ENCODE data around the gene KHDC4. TPM values are rescaled to one million over a fixed set of nuclear protein-coding genes. Genes with fewer than 3 reads are reported as not detected.

KHDC4 gene
- total and polyA plus RNA-seq, 2 of the 4 experiments (the other 2 are of a cell fraction): 28.0 to 29.9 TPM

GRCh38 chr1:155925506-155925905 is 8.7 kb downstream of the KHDC4 start:
- Histone ChIP-seq H3K56ac (ENCODE audit: extremely low read depth, insufficient read depth, low read length) (no peak overlapping the region), H4K91ac (ENCODE audit: insufficient read depth, low read depth, low read length) (no peak overlapping the region), H2BK120ac (ENCODE audit: low read depth, low read length) (no peak overlapping the region), H3K9ac (ENCODE audit: low read depth, low read length) (no peak overlapping the region), H3K4ac (ENCODE audit: low read depth, low read length) (no peak overlapping the region), H4K20me1 (ENCODE audit: insufficient read depth, low read length) (peaks cover 32% of the 10 kb centered on the region), H3K9me1 (ENCODE audit: insufficient read depth, low read length) (peaks cover 4% of the 10 kb centered on the region; the same call in 1 of the 2 replicates), H3K9me3 (ENCODE audit: control insufficient read depth, insufficient read depth, low read length) (no peaks in the 10 kb centered on the region), H2AK5ac (ENCODE audit: low read depth, low read length) (no peak overlapping the region), H3K4me1 (ENCODE audit: control insufficient read depth, insufficient read depth, low read length) (peaks cover 3% of the 10 kb centered on the region; the same call in 1 of the 2 replicates), H4K8ac (ENCODE audit: low read depth in 2 of 2, low read length in 2 of 2) (no peak overlapping the region), H3K14ac (replicated peaks; ENCODE audit: low read depth, low read length) (no peak overlapping the region), H3K27ac (ENCODE audit: insufficient read depth, low read length) (no peak overlapping the region), H3K36me3 (ENCODE audit: control insufficient read depth, insufficient read depth, low read length) (peaks cover 71% of the 10 kb centered on the region), H2BK20ac (ENCODE audit: low read depth, low read length) (no peak overlapping the region), H2BK15ac (ENCODE audit: low read depth, low read length) (no peak overlapping the region), H2BK5ac (ENCODE audit: low read depth, low read length, poor library complexity, severe bottlenecking) (no peak overlapping the region), H3K27me3 (ENCODE audit: control insufficient read depth, insufficient read depth, low read length) (no peaks in the 10 kb centered on the region), H2AFZ (replicated peaks; ENCODE audit: low read length, poor library complexity) (no peak overlapping the region), H3K79me1 (ENCODE audit: low read depth in 1 of 2, low read length in 2 of 2) (peaks cover 30 to 45% of the 10 kb centered on the region in 2 experiments), H3K4me3 (ENCODE audit: insufficient read depth, low read depth, low read length) (no peak overlapping the region), H3K18ac (ENCODE audit: low read depth, low read length) (no peak overlapping the region), H2AK9ac (replicated peaks; ENCODE audit: low read depth, low read length, poor library complexity) (no peak overlapping the region), H4K5ac (ENCODE audit: low read depth, low read length) (no peak overlapping the region), H3K23ac (ENCODE audit: low read depth, low read length) (no peak overlapping the region), H3K4me2 (ENCODE audit: low read depth, low read length) (no peak overlapping the region)
- ATAC-seq (ENCODE audit: low read depth) (no peak), DNase-seq (no peak)
- dilution Hi-C loops (cut with HindIII; ENCODE audit: low sequenced_read_pairs, unreplicated experiment): no loop called here
- no TSS peak for BruUV-seq (replicated peaks)
- ChIA-PET POLR2A (ENCODE audit: unreplicated experiment) (no interaction called here), CTCF (no interaction called here)
- intact Hi-C loops (cut with micrococcal nuclease): no loop called here
- WGBS, 2 experiments (ENCODE audit: extremely low coverage in 2 of 2, insufficient read length in 1 of 2): 100% methylated on average over 2 of the region's 2 CpGs; no CpG with 5 or more reads in 1 of the 2 experiments
- no peak for TF ChIP-seq MXI1 (IDR thresholded peaks at IDR 0.05; ENCODE audit: borderline replicate concordance, low read depth, low read length)
- no peak for TF ChIP-seq POLR2A (IDR thresholded peaks at IDR 0.05; ENCODE audit: low read depth, low read length)
- TF ChIP-seq CTCF (conservative IDR thresholded peaks at IDR 0.05; ENCODE audit: low read depth, low read length): no peak
- no peak for TF ChIP-seq FOS (IDR thresholded peaks at IDR 0.05; ENCODE audit: low read depth, low read length)
- TF ChIP-seq USF2 (IDR thresholded peaks at IDR 0.05; ENCODE audit: low read depth, low read length): no peak
- no peak for TF ChIP-seq RAD21 (IDR thresholded peaks at IDR 0.05; ENCODE audit: low read length)
- TF ChIP-seq BHLHE40 (IDR thresholded peaks at IDR 0.05; ENCODE audit: low read depth, low read length): no peak
- in situ Hi-C loops (cut with MboI; ENCODE audit: low sequenced_read_pairs): no loop called here

Data from IMR-90 (cell line).